Medulla oblongata (tissue), 1 donor: ENCODE results near the gene EPHB6.
A peak's percentile ranks its signal among the peaks of the same experiment; 100 is the strongest.

Source experiments
- DNase-seq: peaks from one replicate; pipeline ENCODE4 v3.0.0-alpha.2; 2015; ENCODE audit errors: extremely low spot score

The EPHB6 gene

DNA sequence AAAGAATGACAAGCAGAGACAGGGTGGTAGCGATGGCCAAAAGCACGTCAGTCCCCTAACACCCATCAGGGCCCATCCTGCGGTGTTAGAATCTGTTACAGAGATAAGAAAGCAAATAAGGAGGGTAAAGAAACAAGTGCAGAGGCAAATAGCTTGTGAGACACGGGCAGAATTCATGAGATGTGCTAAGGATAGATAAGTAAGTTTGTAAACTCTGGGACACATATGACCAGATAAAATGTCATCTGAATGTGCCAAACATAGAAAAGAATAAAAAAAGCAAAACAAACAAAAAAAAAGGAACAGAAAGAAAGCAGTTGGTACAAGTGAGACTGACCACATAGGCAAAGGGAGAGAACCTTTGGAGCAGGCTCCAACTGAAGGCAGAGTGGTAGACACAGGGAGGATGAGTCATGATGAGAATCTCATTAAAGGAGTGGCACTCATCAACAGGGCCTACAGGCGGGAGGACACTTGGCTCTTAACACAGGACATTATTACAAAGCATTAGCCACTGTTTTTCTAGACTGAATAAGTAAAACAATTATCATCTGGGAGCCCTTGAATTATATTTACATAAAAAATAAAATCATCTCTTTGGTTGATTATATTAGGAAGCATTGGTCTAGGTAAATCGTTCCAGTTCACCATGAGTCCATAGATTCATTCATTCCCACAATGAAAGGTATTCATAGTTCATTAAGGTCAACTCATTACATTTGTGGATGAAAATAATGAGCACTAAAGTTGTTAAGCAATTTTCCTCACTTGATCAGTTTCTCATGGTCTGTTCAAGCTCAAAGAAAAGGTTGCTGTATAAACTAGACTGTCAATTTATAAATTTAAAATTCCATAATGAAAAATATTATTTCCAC, 21.5 kb upstream of the EPHB6 start:
- no peak for DNase-seq

GRCh38 chr7:142835487-142835886, 19.4 kb upstream of the EPHB6 start:
- DNase-seq: no peak

DNA sequence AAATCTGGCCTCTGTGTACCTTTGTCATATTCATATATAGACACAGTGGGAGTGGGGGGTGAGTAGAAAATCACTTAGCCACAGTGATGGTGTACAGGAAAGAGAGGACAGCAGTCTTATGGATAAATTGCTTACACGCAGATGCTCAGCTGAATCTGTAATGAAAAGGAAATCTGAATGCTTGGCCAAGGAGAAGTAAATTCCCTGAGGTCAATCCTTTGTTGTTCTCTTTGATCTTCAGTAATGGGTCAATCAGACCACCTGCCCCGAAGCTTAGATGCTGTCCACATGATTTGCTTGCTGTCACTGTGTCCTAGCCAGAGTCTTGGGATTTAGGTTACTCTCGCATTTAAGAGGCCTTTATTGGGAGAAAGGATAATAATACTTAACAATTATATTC, 18.4 kb upstream of the EPHB6 start:
- DNase-seq: no peak

DNA sequence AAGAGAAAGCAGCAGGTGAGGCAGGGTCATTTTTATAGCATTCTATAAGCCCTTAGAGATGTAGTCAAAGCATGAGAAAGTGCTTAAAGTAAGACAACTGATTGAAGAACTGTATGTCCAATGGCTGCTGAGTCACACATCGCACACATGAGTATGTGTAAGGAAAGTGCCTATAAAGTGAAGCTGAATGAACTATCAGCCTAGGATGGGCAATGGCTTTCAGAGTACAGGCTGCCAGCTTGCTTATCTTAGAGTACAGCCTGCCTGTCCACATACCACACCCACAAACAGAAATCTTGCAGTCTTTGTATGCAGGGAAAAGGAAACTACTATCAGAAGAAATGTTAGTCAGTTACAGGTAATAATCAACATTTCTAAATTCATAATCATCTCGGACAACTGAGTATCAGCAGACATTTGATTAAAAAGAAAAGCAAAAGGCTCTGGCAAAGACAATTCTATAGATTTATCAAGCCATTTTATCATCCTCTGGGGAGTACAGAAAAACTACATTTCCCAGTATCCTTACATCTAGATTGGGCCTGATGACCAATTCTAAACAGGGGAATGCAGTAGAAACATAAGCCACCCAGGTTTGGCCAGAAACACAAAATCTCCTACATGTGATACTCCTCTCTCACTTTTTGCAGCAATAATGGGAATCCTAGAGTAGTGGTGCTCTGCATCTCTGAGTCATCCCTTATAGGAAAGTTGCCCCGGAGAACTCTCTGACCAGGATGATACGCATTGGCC, 16.2 kb upstream of the EPHB6 start:
- no peak for DNase-seq

DNA sequence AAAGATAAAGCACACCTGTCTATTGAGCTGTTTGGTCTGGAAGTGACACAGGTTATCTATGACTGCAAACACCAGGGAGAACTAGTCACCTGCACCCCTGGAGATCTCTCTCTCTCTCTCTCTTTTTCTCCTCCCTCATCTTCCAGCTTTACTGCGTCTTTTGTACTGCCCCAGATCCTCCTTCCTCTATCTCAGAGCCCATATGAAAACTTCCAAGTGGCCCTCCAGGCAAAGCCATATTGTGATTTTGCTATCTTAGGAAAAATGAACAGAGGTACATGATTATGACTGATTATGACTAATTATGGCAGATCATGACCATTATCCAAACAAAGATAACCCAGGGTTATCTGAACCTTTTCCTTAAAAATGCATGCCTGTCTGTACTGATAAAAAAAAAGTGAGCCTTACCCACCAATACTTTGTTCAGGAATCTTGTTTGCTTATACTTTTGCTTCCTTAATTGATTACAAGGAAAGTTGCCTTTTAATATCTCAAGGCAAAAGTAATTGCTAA, 12.6 kb upstream of the EPHB6 start:
- DNase-seq: no peak

DNA sequence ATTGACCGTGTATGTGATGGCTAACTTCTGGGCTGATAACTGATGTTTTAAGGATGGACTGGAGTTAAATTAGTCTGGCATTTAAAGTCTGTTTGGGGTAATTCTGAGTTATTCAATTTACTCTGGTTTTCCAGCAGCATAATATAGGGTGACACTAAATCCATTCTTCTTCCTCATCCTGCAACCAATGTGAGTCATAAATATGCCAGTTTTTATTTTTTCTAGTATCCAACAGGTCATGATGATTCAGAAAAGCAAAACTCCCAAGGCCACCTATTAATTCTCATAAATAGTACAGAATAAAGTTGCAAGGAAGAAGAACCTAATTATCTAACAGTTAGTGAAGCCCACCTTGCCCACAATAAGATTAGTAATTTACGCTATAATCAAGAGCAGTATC, 7.5 kb upstream of the EPHB6 start:
- DNase-seq: no peak

DNA sequence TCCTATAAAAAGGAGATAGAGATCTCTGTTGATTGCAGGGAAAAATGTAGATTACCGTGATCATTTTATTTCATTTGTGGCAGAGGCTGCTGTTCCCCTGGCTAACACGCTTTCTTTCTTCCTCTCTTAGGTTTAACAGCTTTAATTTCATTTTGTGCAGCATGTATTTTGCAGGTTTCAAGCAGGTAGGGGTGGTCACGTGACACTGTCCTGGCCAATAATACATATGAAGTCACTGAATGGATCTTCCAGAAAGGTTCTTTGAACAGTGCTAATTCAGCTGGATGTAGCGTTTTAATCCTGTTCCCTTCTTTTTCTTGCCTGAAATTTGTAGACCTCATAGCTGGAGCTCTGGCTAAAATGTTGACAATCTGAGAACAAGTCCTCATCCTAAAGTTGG, 3.6 kb upstream of the EPHB6 start:
- DNase-seq: no peak

DNA sequence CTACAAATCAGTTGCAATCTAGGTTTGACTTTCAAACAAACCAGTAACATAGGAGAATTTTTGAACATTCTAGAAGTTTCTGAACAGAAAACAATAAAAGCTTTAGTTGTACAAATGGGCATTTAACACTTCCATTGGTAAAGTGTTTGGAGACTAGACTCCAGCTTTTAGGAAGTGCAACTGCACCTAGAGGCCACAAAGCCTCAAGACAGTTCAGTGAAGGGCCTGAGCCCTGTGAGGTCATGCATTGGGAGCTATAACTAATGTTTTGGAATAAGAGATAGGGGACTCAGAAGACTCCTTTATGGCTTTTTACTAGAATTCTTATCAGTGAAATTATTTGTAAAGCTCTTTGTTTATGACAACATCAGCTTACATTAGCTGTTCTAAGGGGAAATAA, 3.0 kb upstream of the EPHB6 start:
- no peak for DNase-seq

GRCh38 chr7:142853739-142854371, 1.0 kb upstream of the EPHB6 start:
- DNase-seq: peak; percentile 82

GRCh38 chr7:142855114-142855743, 353 bp downstream of the EPHB6 start:
- peak; percentile 9 for DNase-seq

GRCh38 chr7:142855756-142856564, 1.1 kb downstream of the EPHB6 start:
- DNase-seq: peak; percentile 10

- no peak for DNase-seq
These were observed 1.8 kb downstream of the EPHB6 start for GRCh38 chr7:142856565-142857245.

DNA sequence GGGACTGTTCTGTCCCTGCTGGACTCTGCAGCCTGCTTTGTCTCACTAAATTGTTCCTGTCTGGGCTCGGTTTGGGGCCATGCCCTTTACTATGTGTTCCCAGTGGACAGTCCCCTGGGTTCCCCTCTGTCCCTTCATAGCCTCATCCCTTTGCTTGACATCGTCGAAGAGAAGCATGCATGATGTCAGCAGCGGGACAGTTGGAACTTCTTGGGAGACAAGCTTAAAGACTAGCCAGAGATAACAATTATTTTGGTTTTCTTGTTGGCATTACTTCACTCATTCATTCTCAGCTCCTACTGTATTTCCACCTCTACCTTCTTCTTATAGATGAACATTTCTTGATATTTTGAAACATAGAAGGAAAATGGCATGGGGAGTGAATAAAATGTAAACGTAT, 2.7 kb downstream of the EPHB6 start:
- no peak for DNase-seq

GRCh38 chr7:142859411-142859810, 4.5 kb downstream of the EPHB6 start:
- DNase-seq: no peak

DNA sequence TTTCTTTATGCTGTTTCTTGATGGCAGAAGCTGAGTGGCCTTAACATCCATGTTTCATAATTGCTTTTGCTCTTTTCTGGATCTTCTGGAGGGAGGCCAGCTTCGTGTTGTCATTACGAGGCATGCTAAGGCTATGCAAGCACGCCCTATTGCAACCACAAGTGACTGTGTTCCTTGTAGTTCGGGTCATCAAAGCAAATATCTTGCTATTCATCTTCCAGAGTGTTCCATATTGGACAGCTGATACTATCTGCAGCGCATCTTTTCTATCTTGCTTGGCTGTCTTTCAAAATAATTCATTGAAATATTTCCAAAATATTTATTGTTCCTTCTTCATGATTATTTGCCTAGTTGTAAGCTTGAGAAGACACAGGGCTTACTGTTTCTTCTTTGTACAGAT, 5.0 kb downstream of the EPHB6 start:
- DNase-seq: no peak

GRCh38 chr7:142860968-142861367, 6.1 kb downstream of the EPHB6 start:
- no peak for DNase-seq

DNA sequence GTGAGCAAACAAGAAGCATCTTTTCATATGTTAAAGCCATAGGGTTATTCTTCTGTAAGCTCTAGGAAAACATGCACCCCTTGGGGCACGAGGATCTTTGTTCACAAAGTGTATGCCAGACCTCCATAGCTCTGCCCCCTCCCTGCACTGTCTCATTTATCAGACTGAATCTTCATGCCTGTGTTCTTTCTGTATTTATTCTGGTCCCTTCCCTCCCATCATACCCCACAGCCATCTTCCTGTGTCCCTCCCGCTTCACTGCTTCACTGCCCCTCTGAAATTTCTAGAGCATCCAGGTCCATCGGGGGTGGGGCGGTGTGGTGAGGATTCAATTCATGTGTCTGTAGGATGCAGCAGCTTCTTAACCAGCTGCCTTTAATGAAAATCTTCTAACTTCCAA, 7.5 kb downstream of the EPHB6 start:
- no peak for DNase-seq

DNA sequence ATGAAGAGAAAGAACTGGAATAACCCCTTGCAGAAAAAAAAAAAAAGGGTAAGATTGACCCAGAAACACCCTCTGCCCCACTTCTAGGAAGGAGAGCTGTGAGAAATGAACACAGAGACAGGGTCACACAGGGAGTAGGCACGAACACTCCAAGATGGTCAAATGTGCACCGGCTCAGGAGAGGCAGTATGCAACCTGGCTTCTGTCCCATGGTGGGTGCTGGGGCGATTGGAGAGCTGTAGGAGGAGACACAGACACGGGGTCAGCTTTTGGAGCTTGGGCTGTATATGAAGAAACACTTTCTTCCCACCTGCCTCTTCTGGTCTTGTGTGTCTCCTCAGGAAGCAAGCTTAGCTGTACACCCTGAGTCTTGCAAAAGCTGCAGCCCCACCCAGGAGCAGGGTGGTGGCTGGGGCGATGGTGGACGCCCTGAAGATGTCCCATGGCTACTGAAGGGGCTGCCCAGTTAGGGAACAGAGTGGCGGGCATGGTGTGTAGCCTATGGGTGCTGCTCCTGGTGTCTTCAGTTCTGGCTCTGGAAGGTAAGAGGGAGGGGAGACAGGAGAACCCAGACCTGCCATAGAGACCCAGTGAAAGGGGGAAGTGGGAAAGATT, 8.0 kb downstream of the EPHB6 start:
- no peak for DNase-seq

GRCh38 chr7:142863891-142864685, 9.2 kb downstream of the EPHB6 start:
- no peak for DNase-seq
